ENCODE data around the gene ADAT1. TPM values are rescaled to one million over a fixed set of nuclear protein-coding genes. Genes with fewer than 3 reads are reported as not detected.

ADAT1 gene, protein sequence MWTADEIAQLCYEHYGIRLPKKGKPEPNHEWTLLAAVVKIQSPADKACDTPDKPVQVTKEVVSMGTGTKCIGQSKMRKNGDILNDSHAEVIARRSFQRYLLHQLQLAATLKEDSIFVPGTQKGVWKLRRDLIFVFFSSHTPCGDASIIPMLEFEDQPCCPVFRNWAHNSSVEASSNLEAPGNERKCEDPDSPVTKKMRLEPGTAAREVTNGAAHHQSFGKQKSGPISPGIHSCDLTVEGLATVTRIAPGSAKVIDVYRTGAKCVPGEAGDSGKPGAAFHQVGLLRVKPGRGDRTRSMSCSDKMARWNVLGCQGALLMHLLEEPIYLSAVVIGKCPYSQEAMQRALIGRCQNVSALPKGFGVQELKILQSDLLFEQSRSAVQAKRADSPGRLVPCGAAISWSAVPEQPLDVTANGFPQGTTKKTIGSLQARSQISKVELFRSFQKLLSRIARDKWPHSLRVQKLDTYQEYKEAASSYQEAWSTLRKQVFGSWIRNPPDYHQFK
- total RNA-seq (ENCODE audit: low replicate concordance): 24.3 and 32.3 TPM in 2 replicates

DNA sequence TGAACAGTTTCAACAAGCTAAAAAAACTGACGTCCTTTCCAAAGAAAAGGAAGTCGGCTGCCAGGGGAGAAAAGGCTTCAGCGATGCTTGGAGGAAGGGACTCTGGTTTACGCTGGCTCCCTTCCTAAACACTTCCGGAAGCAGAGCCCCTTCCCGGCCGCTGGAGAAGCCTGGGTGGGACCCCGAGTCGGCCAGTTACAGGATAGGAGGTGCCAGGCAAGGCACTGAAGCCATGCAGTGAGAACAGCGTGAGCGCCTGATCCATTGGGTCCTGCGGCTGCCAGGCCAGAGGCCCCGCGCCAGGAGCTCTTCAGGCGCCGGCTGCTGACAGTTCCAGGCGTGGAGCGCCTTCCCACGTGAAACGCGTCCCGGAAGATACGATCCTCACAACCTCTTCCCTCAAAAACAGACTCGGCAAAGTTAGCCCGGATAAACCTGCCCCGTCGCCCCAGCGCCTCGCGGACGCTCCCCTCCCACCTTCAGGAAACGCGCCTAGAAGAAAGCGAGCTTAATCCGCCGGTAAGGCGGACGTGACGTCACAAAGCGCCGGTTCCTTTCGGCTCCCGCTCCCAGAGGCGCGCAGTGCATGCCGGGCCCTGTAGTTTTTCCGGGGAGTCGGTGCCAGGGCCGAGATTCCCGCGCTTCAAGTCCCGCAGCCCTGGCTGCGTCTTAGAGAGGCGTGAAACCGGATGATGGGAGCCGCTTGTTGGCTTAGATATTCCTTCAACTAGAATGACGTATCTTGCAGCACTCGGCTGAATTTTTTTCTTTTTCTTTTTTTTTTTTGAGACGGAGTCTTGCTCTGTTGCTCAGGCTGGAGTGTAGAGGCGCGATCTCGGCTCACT is at the start of gene ADAT1:
Gene ADAT1, minus strand, starts transcription at position 521 of the 845 bp plus-strand sequence. CDS start 2,482 bp downstream, outside the sequence.

DNA sequence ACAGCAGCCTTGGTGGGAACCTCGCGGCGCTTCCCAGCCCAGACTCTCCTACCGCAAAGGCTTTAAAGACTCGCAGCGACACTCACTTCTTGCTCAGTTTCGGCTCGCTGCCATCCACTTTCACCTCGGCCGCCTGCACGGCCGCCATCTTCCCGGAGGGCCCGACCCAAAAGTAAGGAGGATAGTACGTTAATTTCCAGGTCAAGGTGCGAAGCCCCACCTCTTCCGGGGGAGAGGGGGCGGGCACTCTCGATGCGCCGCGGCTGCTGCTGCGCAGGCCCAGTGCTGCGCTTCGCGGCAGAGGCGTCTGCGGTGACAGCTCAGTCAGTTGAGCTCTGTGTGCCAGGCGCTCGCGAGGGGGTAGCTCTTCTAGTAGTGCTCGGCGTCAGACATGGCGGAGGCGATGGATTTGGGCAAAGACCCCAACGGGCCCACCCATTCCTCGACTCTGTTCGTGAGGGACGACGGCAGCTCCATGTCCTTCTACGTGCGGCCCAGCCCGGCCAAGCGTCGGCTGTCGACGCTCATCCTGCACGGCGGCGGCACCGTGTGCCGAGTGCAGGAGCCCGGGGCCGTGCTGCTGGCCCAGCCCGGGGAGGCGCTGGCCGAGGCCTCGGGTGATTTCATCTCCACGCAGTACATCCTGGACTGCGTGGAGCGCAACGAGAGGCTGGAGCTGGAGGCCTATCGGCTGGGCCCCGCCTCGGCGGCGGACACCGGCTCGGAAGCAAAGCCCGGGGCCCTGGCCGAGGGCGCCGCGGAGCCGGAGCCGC is 24.6 kb upstream of the ADAT1 start, which contains the start of the genes KARS1 and TERF2IP:
Gene KARS1, minus strand, starts transcription at position 174 of the 773 bp plus-strand sequence. Its CDS starts 26 bp downstream, at position 148.
Gene TERF2IP, plus strand, starts transcription at position 282 of the 773 bp plus-strand sequence. Its CDS starts 110 bp downstream, at position 392.

DNA sequence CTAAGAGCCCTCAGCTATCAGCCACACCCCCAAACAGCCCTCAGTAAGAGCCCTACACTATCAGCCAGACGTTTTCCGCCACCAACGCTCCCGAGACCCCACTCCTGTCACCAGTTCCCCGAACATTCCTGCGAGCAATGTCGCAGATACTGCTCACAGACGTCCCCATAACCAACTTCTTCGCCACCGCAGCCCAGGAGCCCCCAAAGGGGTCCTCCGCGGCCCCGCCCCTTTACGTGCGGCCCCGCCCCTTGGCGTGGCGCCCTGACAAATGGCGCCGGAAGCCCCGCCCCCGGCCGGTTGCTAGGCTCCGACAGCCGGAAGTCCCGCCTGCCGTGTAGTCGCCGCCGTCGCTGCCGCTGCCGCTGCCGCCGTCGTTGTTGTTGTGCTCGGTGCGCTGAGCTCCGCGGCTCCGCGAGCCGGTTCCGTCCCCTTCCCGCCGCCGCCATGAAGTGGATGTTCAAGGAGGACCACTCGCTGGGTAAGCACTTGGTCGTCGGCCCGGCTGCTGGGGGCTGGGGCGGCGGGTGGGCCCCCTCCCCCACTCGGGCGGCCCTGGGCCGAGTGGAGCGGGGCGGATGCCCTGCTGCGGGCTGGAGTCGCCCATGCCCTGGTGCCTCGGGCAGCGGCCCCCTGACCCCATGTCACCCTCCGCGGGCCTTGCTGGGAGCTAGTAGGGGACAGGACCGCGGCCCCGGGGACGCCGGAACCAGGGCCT is 56.9 kb downstream of the ADAT1 start, which contains the start of gene GABARAPL2:
Gene GABARAPL2, plus strand, starts transcription at position 340 of the 718 bp plus-strand sequence. Its CDS starts 108 bp downstream, at position 448.

DNA sequence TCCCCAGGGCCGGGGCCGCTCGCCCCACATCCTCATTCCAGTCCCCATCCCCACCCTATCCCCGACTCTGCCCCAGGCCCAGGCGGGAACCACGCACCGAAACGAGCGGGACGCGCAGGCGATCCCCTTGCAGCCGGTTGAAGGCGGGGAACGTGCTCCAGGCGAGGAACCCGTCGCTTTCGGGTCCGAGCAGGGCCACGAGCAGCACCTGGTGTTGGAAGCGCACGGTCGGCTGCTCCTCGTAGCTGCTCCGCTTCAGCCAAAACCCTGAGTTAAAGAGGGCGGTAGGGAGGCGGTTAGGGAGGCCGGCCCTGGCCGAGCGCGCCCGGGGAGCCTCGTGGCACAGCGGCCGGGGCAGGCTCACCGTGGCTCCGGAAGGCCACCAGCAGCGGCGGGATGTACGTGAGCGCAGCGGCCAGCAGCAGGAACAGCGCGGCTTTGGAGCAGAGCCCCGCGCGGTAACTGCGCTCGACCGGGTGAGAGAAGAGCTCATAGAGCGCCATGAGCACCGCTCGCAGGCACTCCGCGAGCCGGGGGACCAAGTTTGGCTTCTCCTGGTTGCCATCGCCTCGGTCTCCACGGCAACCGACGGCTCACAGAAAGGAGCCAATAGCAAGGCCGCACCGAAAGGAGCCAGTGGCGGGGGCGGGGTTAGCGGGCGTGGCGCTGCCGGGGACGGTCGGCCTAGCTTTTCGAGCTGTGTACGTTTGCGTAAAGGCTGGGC is 67.2 kb downstream of the ADAT1 start, which contains the start of gene TMEM231:
Gene TMEM231, minus strand, starts transcription at position 546 of the 724 bp plus-strand sequence. Its CDS starts 43 bp downstream, at position 503.

Other genes starting within 250 kb of the ADAT1 start
- 44.4 and 142 TPM in 2 replicates for gene CFDP1, start 189.8 kb downstream of the ADAT1 start, total RNA-seq (ENCODE audit: low replicate concordance)
- gene TMEM170A, start 158.6 kb downstream of the ADAT1 start, total RNA-seq (ENCODE audit: low replicate concordance): 10.9 and 14.3 TPM in 2 replicates
- 0.94 and 1.7 TPM in 2 replicates for gene CHST6, start 127.8 kb downstream of the ADAT1 start, total RNA-seq (ENCODE audit: low replicate concordance)
- gene CHST5, start 87.2 kb downstream of the ADAT1 start, total RNA-seq (ENCODE audit: low replicate concordance): not detected in 2 replicates
- gene TMEM231, start 67.0 kb downstream of the ADAT1 start, total RNA-seq (ENCODE audit: low replicate concordance): 12.6 and 31.4 TPM in 2 replicates
- gene GABARAPL2, start 56.9 kb downstream of the ADAT1 start, total RNA-seq (ENCODE audit: low replicate concordance): 28.3 and 32.0 TPM in 2 replicates
- 81.3 and 148 TPM in 2 replicates for gene KARS1, start 24.4 kb upstream of the ADAT1 start, total RNA-seq (ENCODE audit: low replicate concordance)
- gene TERF2IP, start 24.5 kb upstream of the ADAT1 start, total RNA-seq (ENCODE audit: low replicate concordance): 21.4 and 45.8 TPM in 2 replicates
- not detected in 2 replicates for gene CPHXL2, start 53.7 kb upstream of the ADAT1 start, total RNA-seq (ENCODE audit: low replicate concordance)
- gene DUXB, start 78.2 kb upstream of the ADAT1 start, total RNA-seq (ENCODE audit: low replicate concordance): not detected in 2 replicates
- not detected in 2 replicates for gene CPHXL, start 103.2 kb upstream of the ADAT1 start, total RNA-seq (ENCODE audit: low replicate concordance)

All from smooth muscle cell of the coronary artery (primary cell).